GM21825 (cell line): ENCODE measurements around the gene HOTAIR.

ENCODE experiments used
- ATAC-seq: cut with Tn5 transposase; IDR thresholded peaks from one replicate; pipeline ENCODE4 v1.9.1; 2021; ENCODE audit warnings: mild to moderate bottlenecking, moderate library complexity; ENCODE audit not compliant: unreplicated experiment

Gene HOTAIR

DNA sequence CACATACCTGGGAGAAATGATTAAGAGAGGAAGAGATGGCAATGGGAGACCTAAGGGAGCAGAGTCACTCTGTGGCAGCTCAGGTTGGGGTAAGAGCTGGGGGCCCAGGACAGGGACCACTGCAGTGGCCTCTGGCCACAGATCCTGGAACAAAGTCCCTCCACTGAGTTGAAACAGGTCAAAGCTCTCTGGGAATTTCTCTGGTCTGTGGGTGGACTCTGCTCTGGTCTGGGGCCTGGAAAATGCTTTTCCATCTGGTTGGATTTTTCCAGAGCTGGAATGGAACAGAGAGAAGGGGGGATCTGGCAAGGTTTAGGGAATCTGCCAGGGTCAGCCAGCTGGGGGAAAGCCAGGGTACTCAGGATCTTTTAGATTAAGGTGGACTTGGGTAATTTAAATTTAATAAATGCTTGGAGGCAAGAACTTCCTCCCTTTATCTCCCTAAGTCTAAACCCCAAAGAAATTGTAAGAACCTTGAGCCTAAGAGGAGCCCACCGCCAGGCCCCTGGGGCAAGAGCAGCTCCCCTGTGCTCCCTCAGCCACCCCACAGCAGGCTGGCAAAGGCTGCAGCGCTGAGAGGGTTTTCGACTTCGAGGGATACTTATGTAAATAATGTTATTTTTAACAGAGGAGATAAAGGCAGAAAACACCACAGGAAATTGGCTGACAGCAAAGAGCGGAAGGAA, 13.9 kb upstream of the HOTAIR start:
- ATAC-seq, result no peak

DNA sequence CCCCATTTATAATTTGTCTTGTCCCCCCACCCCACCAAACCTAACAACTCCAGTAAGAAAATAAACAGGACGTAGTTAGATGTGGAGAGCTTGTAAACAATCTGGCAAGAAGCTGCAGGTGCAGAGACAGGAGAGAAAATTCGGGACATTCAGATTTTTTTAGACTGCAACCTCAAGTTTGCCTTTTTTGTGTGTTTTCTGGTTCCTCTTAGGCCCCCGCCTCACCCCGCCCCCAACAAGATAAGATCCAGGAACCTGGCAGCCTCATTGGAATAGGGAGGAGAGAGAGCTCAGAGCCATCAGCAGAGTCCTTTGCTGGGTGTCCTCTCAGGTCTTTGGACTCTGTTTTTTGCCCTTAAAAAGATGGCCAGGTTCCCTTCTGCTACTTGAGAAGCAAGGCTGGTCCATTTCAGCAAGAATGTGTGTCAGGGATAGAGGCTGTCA, 13.1 kb upstream of the HOTAIR start:
- ATAC-seq, result no peak

GRCh38 chr12:53986686-53987483, 12.1 kb upstream of the HOTAIR start:
- ATAC-seq, result no peak

DNA sequence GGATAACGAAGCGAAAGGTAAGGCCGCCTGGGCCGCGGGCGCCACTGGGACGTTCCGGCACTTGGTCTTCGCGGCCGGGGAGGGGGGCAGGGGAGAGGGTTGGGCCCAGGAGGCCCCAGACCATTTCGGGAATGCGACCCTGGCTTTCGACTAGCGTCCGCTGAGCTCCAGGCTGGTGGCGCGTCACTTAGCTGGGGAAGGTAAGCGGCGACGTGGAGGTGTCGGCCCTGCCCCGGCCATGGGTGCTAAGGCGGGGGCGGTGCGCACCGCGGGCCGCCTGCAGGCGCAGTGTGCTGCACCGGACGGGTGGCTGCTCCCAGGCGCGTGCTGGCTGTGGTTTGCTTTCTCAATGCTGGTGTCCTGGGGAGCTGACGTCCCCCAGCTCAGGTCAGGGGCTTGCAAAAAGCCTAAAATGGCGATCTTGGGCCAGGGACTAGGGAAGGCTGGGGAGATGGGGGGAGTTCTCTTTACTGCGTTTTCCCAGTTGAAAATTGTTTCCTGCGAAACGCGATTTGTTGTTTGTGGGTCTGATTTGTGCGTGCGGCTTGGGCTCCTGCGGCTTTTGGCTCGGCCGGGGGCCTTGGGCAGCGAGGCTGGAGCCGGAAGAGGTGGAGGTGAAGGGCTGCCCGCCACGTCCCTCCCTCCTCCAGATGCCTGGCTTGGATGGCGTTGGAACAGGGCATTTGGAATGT, 11.4 kb upstream of the HOTAIR start:
- no peak for ATAC-seq

GRCh38 chr12:53985692-53985993, 10.9 kb upstream of the HOTAIR start:
- no peak for ATAC-seq

DNA sequence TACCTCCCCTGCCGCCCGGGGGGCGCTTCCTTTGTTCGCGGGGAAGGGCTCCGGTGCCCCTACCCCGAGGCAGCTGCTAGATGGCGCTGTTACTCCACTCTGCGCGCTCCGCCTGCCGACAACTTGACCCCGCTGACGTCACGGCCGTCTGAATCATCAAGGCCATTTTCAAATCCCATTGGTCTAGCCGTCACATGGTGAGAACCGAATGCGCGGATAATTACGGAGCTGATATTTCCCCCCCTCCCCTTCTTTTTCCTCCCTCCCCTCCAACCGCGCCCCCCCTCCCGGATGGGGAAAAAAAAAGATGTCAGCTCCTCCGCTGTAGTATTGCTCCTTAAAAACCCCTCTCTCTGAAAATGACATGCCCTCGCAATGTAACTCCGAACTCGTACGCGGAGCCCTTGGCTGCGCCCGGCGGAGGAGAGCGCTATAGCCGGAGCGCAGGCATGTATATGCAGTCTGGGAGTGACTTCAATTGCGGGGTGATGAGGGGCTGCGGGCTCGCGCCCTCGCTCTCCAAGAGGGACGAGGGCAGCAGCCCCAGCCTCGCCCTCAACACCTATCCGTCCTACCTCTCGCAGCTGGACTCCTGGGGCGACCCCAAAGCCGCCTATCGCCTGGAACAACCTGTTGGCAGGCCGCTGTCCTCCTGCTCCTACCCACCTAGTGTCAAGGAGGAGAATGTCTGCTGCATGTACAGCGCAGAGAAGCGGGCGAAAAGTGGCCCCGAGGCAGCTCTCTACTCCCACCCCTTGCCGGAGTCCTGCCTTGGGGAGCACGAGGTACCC, 10.3 kb upstream of the HOTAIR start, which contains the start of gene HOXC10:
Gene HOXC10, plus strand, starts transcription at position 246 of the 791 bp plus-strand sequence. Its CDS starts 114 bp downstream, at position 360.
- ATAC-seq, result no peak

DNA sequence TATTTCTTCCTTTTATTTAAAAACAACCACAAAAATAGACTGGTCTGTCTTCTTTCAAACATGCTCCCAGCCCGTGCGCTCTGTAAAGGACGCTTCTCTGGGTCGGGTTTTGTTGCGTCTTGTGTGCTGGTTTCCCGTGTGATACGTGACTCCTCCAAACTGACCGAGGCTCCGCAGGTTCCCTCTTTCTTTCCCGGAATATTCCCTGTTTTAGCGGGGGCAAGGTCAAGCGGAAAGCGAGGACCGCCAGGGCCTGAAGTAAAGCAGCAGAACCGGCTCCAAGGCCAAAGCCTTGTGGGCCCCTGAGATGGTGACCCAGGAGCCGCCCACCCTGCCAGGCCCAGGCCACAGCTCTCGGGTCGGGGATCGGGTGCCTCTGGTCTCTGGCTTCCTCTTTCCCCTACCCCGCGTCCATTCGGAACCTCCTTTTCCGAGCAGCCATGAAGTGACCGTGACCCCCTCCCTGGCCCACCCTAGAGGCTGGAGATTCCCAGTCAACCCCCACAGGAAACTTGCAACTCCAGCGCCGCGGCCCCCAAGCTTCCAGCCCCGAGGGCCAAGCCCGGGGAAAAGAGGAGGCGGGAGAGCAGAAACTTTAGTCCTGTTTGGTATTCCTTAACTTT, 9.3 kb upstream of the HOTAIR start:
- no peak for ATAC-seq

DNA sequence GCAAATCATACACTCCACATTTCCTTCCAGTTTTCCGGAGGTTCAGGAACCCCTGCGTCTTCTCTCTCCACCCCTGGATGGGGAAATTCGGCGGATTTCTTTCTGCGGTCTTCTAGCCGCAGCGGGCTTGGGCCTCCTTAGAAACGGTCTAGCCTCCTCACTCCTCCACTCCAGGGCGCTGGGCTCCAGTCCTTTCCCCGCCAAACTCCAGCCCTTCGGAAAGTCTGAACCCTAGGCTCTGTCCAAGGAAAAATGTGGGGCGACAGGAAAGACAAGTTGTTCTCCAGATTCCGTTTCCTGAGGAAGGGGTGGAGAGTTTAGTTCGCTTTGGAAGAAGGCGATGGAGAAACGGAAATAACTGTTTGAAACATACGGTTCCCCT, 8.8 kb upstream of the HOTAIR start:
- ATAC-seq, result no peak

DNA sequence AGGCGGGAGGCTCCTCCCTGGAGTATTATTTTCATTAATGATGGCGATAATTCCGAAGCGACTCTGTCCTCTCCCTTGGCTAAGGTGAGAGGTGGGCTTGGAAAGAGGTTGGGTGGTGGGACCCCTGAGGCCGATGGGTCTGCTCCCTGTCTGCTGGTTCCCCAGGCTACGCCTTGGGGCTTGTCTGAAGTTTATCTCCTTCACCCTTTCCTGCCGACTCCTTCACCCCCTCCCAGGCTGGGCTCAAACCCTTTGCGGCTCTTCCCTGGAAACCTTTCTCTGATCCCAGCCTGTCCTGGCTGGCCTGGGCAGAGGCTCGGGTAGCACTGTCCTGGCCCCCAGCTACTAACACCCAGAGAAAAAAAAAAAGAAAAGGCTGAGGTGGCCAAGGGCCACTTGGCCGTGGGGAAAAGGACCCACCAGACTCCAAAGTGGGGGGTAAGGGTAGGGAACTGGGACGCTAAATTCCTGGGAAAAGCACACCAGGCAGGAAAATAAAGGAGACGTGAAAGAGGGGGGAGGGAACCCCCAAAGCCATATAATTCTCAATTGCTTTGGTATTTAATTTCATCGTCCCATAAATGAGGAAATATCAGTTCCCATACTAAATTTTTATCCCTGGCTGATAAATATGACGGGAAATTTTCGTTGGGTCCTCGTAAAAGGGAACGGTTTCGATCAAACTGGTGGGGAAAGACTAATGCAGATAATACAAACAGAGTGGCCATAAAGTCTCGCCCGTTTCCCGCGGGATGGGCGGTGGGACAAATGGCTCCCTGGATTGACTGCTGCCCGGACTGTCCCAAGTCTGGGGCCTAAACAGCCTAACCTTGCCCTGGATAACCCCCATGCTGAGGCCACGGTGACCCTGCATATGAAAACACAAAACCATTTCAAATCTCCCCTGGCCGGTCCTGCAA, 8.2 kb upstream of the HOTAIR start:
- no peak for ATAC-seq

DNA sequence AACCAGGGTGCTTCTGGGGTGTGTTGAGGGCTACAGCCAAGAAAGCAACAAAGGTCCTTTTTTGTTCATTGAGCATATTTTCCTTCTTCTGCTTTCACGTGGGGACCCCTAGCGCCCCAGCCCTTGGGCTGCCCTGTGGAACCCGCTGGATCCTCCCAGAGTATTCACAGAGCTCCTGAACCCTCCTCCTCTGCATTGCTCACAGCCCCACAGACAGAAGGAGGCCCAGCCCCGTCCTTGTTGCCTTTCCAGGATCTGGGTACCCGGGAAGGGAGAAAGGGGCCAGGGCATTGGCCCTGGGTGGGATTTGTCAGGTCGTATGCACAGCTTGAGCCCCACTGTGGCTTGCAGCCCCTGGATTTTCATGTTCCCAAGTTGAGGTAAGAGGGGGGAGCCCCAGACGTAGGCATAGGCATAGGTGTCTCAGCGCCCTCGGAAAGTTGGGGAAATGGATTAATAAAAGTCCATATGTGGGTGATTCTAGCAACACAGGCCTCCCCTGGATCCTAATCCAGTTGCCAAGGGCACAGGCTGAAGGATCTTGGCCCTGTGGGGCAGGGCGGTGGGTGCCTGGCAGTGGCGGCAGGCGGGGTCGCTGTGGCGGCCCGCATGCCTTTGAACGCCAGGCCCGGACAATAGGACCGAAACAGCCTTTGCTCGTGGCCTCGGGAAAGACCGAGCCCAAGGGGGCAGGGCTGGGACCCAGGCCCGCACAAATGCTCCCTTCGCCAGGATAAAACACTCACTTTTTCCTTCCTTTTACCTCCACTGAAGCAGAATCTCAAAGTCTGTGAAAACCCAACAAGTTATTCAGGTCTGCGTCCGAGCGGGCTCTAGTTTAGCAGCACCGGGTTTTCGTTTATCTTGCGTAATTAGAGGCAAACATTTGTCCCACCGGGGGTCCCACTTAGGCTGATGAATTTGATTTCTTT, 7.1 kb upstream of the HOTAIR start:
- no peak for ATAC-seq

DNA sequence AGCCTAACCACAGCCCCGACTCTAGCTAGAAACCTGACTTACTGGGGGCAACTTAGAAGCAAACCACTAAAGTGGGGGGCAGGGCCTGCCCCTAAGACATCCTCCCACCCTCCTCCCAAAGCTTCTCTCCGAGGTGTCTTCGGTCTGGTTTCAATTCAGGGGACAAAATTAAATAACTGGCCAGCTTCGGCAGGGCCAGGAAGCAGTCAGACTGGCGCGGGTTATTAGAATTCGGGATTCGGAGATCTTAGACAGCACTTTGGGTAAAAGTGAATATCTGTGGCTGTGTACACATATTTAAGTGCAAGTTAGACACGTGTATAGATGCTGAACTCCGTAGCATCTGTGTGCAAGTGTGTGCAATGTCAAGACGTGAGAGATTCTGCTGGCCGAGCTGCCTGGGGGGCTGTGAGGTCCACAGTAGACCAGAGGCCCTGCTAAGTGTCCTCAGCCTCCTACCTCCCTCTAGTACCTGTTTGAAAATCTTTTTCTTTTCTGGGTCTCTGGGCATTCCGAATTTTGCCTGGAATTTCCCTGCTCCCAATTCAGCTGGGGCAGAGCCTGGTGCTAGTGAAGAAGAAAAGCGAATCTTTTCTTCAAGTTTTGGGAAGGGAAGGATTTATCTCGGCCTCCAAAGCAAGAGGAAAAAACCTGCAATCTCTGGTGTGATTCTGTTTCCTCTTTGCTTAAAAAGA, 6.2 kb upstream of the HOTAIR start:
- no peak for ATAC-seq

DNA sequence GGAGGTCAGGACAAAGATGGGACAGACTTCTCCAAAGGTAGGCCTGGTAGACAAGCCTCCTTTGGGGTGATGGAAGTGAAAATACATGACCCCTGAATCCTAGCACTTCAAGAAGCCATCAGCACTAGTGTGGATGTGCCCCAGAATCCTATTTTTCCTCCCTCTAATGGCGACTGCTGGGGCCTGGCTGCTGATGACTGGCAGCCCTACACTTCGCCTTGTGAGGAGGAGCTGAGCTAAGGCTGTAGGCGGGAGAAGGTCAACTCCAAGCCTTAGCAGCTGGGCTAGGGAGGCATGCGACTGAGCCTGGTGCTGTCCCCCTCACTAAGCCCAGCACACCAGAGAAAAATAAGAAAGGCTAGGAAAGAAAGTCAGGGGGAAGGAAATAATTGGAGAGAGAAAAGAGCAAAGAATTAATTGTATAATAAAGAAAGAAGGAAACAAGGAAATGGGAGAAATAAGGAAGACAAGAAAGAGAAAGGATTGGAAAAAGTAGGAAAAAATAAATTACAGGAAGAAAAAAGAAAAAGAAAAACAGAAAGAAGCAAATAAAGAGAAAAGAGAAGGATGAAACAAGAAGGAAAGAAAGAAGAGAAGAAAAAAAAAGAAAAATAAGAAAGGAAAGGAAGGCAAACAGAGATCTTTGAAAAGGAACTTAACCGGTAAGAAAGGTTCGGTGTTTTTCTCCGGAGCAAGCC, 5.5 kb upstream of the HOTAIR start:
- ATAC-seq, result no peak

DNA sequence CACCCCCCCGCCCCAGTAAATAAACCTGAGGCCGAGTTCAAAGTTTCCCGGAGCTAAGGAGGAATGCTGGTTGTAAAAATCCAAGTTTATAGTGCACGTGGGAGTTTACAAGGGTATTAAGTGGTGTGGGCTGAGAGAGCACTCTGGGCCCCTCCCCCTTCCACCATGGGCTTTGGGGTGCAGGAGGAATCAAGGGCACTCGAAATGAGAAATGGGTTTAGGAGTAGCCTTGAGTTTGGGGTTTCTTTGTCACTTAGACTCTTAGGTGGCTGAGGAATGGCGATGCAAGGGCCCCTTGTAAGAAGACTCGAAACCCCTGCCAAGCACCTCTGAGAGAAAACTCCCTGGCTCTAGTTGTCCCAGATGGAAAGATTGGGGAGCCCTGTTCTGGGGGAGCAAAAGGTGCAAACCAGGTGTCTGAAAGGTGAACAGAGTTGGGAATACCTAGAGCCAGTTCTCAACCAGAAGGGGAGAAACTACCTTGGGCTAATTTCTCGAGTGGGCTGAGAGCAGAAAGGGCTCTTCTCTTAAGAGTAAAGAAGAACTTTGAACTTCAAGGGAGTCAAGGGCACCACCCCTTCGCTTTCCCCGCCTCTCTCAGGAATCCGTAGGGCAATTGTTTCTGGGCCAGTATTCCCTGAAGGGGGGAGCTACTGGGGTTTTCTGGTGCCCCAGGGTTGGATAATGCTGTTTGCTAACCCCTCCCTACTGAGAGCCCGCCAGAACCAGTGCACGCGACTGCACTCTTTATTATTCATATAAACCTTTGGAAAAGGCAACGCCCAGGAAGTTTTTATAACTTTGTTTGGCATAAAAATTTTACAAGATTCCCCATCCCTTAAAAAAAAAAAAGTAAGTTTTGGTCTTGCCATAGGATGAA, 4.0 kb upstream of the HOTAIR start:
- ATAC-seq, result no peak

DNA sequence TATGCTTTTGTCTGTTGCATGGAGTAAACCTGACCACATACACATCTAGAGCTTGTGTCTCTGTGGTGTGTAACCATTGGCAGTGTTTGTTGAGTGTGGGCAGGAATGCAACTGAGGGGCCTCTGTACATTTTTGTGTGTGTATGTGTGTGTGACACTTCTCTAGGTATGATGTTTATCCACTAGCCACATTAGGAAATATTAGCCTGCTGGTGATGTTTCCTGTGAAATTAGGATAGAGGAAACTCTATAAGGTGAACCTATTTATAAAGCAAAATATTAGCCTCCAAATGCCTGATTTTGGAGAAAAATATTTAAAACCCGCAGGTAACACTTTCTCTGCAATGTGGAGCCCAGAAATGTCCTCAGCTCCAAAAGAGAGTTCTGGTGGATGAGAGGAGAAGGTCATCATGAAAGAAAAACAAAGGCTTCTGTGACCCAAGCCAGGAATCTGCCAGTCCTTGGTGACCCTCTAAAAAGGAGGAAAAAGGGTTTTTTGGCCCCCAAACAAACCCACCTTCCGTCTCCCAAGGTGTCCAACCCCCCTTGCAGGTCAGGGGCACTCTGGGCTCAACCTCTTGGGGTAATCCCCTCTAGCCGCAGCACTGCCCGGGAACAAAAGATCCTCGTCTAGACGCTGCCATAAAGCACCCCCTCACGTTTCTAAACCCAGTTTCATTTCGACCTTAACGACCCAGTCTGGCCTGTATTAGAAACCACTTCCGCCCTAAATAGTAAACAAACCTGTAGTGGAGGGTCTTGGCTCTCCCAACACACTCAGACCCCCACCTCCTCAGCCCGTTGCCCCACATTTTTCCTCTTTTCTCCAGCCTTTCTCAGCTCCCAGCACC, 3.1 kb upstream of the HOTAIR start:
- no peak for ATAC-seq

DNA sequence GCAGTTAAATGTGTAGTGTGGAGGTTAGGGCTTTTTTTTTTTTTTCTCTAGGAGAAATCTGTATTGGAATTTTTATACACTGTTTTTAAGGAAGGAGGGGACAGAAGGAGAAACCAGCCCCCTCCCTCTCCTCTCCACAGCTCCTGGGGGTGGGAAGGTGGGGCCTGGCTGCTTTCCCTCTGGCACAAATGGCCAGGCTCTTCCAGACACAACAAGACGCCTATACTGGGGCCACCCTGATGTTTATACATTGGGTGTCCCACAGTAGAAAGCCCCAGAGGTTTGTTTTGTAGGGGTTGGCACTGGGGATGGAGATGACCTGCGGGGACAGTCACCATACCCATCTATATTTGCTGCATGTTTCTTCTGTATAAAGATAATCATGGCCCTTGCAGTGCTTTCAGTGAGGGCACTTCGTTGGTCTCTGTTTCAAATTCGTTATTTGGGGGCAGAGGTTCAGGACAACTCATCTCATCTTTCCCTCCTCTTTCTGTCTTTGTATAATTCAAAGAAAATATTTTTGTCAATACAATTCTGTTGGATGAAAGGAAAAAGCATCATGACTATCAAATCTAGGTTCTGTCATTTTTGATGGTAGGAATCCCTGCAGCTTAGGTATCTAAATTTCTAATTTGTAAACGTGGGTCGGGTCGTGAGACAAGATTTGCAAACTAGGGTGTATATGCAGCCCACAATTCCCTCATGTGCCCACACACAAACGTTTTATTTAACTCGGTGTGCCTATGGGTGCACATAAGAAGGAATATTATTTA, 2.3 kb upstream of the HOTAIR start:
- ATAC-seq, result no peak
